K562 (cell line): ENCODE data around the gene CYB5R3. TPM values are rescaled to one million over a fixed set of nuclear protein-coding genes. Genes with fewer than 3 reads are reported as not detected.

Source experiments
- BRD4 ChIP-seq: fragments of 200-600 bp; sonication (generic); IDR thresholded peaks from 2 replicates; pipeline ENCODE4 v1.6.1; 2017; ENCODE audit warnings: inconsistent platforms
- CREM ChIP-seq: IDR thresholded peaks from 2 replicates; pipeline ENCODE4 v1.6.1; 2014; ENCODE audit warnings: antibody characterized with exemption, low read depth
- CTCFL ChIP-seq: IDR thresholded peaks from 2 replicates; pipeline ENCODE4 v1.6.1; 2011; ENCODE audit warnings: borderline replicate concordance, low read depth, mild to moderate bottlenecking, moderate library complexity, low read length; ENCODE audit not compliant: insufficient read depth, poor library complexity, severe bottlenecking
- EZH2 ChIP-seq: IDR thresholded peaks from 2 replicates; pipeline ENCODE4 v1.6.1; 2012; ENCODE audit warnings: low read depth, mild to moderate bottlenecking, inconsistent platforms, low read length, borderline replicate concordance
- MAZ ChIP-seq, 2 experiments: fragments of 450-650 bp in 1 of 2; sonication (generic) in 1 of 2; formaldehyde crosslinking; IDR thresholded peaks in 1 of 2; conservative IDR thresholded peaks in 1 of 2; 2 replicates each; pipeline versions ENCODE4 v1.4.0 to v1.5.0; 2020; ENCODE audit warnings: mild to moderate bottlenecking in 1 of 2, missing genetic modification reagents in 1 of 2
- MCM5 ChIP-seq: fragments of 450-650 bp; IDR thresholded peaks from 2 replicates; pipeline ENCODE4 v1.6.1; 2016; ENCODE audit warnings: low read depth
- MEIS2 ChIP-seq: fragments of 450-650 bp; IDR thresholded peaks from 2 replicates; pipeline ENCODE4 v1.6.1; 2014; ENCODE audit warnings: mild to moderate bottlenecking; ENCODE audit not compliant: partially characterized antibody
- NCOA2 ChIP-seq, 2 experiments: fragments of 450-650 bp; IDR thresholded peaks; 2 replicates each; pipeline ENCODE4 v1.6.1; 2018; ENCODE audit warnings: mild to moderate bottlenecking in 2 of 2, moderate library complexity in 1 of 2; ENCODE audit not compliant: partially characterized antibody in 2 of 2
- NONO ChIP-seq, 2 experiments: fragments of 200-400 bp in 1 of 2; fragments of 450-650 bp in 1 of 2; formaldehyde crosslinking in 1 of 2; IDR thresholded peaks; 2 replicates each; pipeline ENCODE4 v1.6.1; 2017; ENCODE audit warnings: low read depth in 2 of 2, mild to moderate bottlenecking in 2 of 2, moderate library complexity in 2 of 2, low read length in 1 of 2
- POLR2G ChIP-seq: fragments of 200-400 bp; formaldehyde crosslinking; IDR thresholded peaks from 2 replicates; pipeline ENCODE4 v1.6.1; 2017; ENCODE audit warnings: low read depth, mild to moderate bottlenecking, antibody characterized with exemption, low read length, moderate library complexity
- RB1 ChIP-seq: fragments of 450-650 bp; IDR thresholded peaks from 2 replicates; pipeline ENCODE4 v1.6.1; 2017; ENCODE audit warnings: low read depth, mild to moderate bottlenecking
- RBBP5 ChIP-seq: fragments of 200-600 bp; sonication (generic); IDR thresholded peaks from 2 replicates; pipeline ENCODE4 v1.6.1; 2012; ENCODE audit warnings: borderline replicate concordance, mild to moderate bottlenecking, low read length, control low read depth, inconsistent platforms; ENCODE audit not compliant: insufficient read depth, poor library complexity, severe bottlenecking
- SIX5 ChIP-seq, 2 experiments: IDR thresholded peaks; 2 replicates each; pipeline ENCODE4 v1.6.1; 2011; ENCODE audit warnings: low read length in 2 of 2, borderline replicate concordance in 1 of 2, low read depth in 1 of 2, mild to moderate bottlenecking in 1 of 2, moderate library complexity in 1 of 2; ENCODE audit not compliant: insufficient read depth in 1 of 2
- SMC3 ChIP-seq: conservative IDR thresholded peaks from 2 replicates; pipeline ENCODE4 v1.6.1; 2011; ENCODE audit warnings: low read depth, low read length, improper control_type of control experiment; ENCODE audit not compliant: insufficient read depth
- TBP ChIP-seq: optimal IDR thresholded peaks from 2 replicates; pipeline ENCODE3; 2011; ENCODE audit warnings: low read depth, low read length, improper control_type of control experiment
- TCF7L2 ChIP-seq: fragments of 150-350 bp; IDR thresholded peaks from 2 replicates; pipeline ENCODE4 v1.6.1; 2016; ENCODE audit warnings: low read depth, mild to moderate bottlenecking, low read length, moderate library complexity
- TCFL5 ChIP-seq: fragments of 250-450 bp; sonication (Bioruptor Pico); conservative IDR thresholded peaks from 2 replicates; pipeline ENCODE4 v1.6.1; 2021; ENCODE audit warnings: mild to moderate bottlenecking, moderate library complexity, matching md5 sums
- TFAP4 ChIP-seq: sonication (generic); formaldehyde crosslinking; IDR thresholded peaks from 2 replicates; pipeline ENCODE4 v1.8.0; 2022; ENCODE audit warnings: missing genetic modification reagents, mild to moderate bottlenecking, moderate library complexity, borderline replicate concordance
- ZNF174 ChIP-seq: fragments of 250-450 bp; sonication (Bioruptor Pico); IDR thresholded peaks from 2 replicates; pipeline ENCODE4 v1.4.0; 2020; ENCODE audit warnings: mild to moderate bottlenecking
- ZNF354B ChIP-seq: fragments of 250-450 bp; sonication (Bioruptor Pico); IDR thresholded peaks from 2 replicates; pipeline ENCODE4 v1.4.0; 2020
- ZNF507 ChIP-seq: conservative IDR thresholded peaks from 2 replicates; pipeline ENCODE4 v1.6.1; 2017; ENCODE audit warnings: missing genetic modification characterization, missing compliant biosample characterization
- ZNF584 ChIP-seq: fragments of 200-800 bp; sonication (Bioruptor generic); IDR thresholded peaks from 2 replicates; pipeline ENCODE4 v1.6.1; 2016; ENCODE audit warnings: low read depth, mild to moderate bottlenecking, missing genetic modification characterization, missing compliant biosample characterization
- polyA plus RNA-seq, 8 experiments: library from polyadenylated mRNA; depleted of rRNA in 4 of 8; stranded (reverse) in 5 of 8; unstranded in 3 of 8; fragments of >200 nt; fragmentation: Nextera tagmentation in 2 of 8; fragmentation: Illumina TruSeq in 1 of 8; extraction: Ambion mirVana in 2 of 8; extraction: Trizol in 1 of 8; gene quantifications; 2 replicates each; pipeline versions ENCODE4 v1.2.1 to v1.2.3, GENCODE V29; 2011 to 2014; ENCODE audit warnings: inconsistent platforms in 1 of 8, missing spikeins in 1 of 8
- total RNA-seq, 7 experiments: library from RNA; depleted of rRNA in 6 of 7; stranded (reverse); fragments of >200 nt in 6 of 7; fragmentation: Illumina TruSeq in 2 of 7; extraction: Trizol in 2 of 7; gene quantifications; 2 replicates each; pipeline versions ENCODE4 v1.2.1 to v1.2.3, GENCODE V29; 2011 to 2021; ENCODE audit warnings: low replicate concordance in 1 of 7
- TF ChIP-seq, protein P1 (sequence below), 2 experiments: IDR thresholded peaks; 2 replicates each; pipeline ENCODE4 v1.6.1; 2011; ENCODE audit warnings: borderline replicate concordance in 1 of 2, control low read depth in 1 of 2, low read depth in 1 of 2, low read length in 1 of 2, mild to moderate bottlenecking in 1 of 2, mixed read lengths in 1 of 2, moderate library complexity in 1 of 2; ENCODE audit not compliant: insufficient read depth in 1 of 2, insufficient read length in 1 of 2, poor library complexity in 1 of 2, severe bottlenecking in 1 of 2; ENCODE audit errors: extremely low read depth in 1 of 2

The CYB5R3 gene
- total and polyA plus RNA-seq, 9 of the 15 experiments (the other 6 are each of a cell fraction or from before 2014, with no cell fraction given) = 1.4 to 66.8 (median 23.4) TPM

GRCh38 chr22:42661985-42662831 is 13.0 kb upstream of the CYB5R3 start (continued):
- TF ChIP-seq EZH2 (no peak), ZNF507 (tag) (no peak), SMC3 (peak; percentile 55; the same call in 1 of the 2 replicates), NCOA2 (IDR thresholded peaks at IDR 0.05; ENCODE audit: partially characterized antibody in 2 of 2) (no peak), ZNF354B (CRISPR knock-in tag) (no peak), TCFL5 (CRISPR knock-in tag) (no peak), ZNF584 (CRISPR knock-in tag) (no peak), BRD4 (no peak), ZNF174 (CRISPR knock-in tag) (no peak), RBBP5 (no peak), MEIS2 (no peak), TBP (peak; percentile 77), TFAP4 (CRISPR knock-in tag) (0 out of 2 replicates have a peak, but pooled peaks have one; percentile 7), TCF7L2 (no peak), NONO (IDR thresholded peaks at IDR 0.05; ENCODE audit: low read depth in 2 of 2, low read length in 1 of 2) (peak in 1 of 2 experiments; percentile 77; a peak in 2 of 4 replicates), POLR2G (peak; percentile 82), MAZ (CRISPR knock-in tag; conservative IDR thresholded peaks at IDR 0.05 in 1 of 2, IDR thresholded peaks at IDR 0.05 in 1 of 2) (no peak), RB1 (peak; percentile 75; the same call in 1 of the 2 replicates), MCM5 (no peak), CTCFL (no peak), SIX5 (IDR thresholded peaks at IDR 0.05; ENCODE audit: borderline replicate concordance in 1 of 2, insufficient read depth in 1 of 2, low read depth in 1 of 2, low read length in 2 of 2) (no peak), CREM (peak; percentile 11; the same call in 1 of the 2 replicates)
- TF ChIP-seq, protein P1, sequence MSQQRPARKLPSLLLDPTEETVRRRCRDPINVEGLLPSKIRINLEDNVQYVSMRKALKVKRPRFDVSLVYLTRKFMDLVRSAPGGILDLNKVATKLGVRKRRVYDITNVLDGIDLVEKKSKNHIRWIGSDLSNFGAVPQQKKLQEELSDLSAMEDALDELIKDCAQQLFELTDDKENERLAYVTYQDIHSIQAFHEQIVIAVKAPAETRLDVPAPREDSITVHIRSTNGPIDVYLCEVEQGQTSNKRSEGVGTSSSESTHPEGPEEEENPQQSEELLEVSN (IDR thresholded peaks at IDR 0.05; ENCODE audit: borderline replicate concordance in 1 of 2, extremely low read depth in 1 of 2, insufficient read depth in 1 of 2, insufficient read length in 1 of 2, low read depth in 1 of 2, low read length in 1 of 2, poor library complexity in 1 of 2, severe bottlenecking in 1 of 2) = peak in 1 of 2 experiments; percentile 55
